Aorta (tissue), 5 donors: ENCODE measurements around the gene CSF1. TPM values are rescaled to one million over a fixed set of nuclear protein-coding genes. Genes with fewer than 3 reads are reported as not detected.

Experiments used
- ATAC-seq: fragments of 200-7000 bp; cut with Tn5 transposase; one replicate; pipeline ENCODE4 v1.9.1; 2022; ENCODE audit warnings: moderate library complexity; ENCODE audit not compliant: low FRiP score
- DNase-seq, 2 donors: peaks; one replicate each; pipeline ENCODE4 v3.0.0-alpha.2; 2020
- H3K27ac ChIP-seq, 2 donors: one replicate each; pipeline ENCODE4 v1.5.1; 2013; ENCODE audit warnings: low read length in 2 of 2, mild to moderate bottlenecking in 2 of 2, moderate library complexity in 2 of 2, control low read depth in 1 of 2, inconsistent platforms in 1 of 2, low read depth in 1 of 2
- H3K27me3 ChIP-seq, 2 donors: one replicate each; pipeline ENCODE4 v1.6.1; 2013; ENCODE audit warnings: control low read depth in 1 of 2, low read length in 1 of 2, mild to moderate bottlenecking in 1 of 2, moderate library complexity in 1 of 2; ENCODE audit not compliant: insufficient read depth in 2 of 2, control insufficient read depth in 1 of 2
- H3K36me3 ChIP-seq, 2 donors: one replicate each; pipeline ENCODE4 v1.6.1; 2013; ENCODE audit warnings: control low read depth in 1 of 2, low read length in 1 of 2, mild to moderate bottlenecking in 1 of 2; ENCODE audit not compliant: insufficient read depth in 2 of 2, control insufficient read depth in 1 of 2
- H3K4me1 ChIP-seq, 2 donors: one replicate each; pipeline ENCODE4 v1.6.1; 2013; ENCODE audit warnings: low read length in 2 of 2, control low read depth in 1 of 2, mild to moderate bottlenecking in 1 of 2, moderate library complexity in 1 of 2; ENCODE audit not compliant: insufficient read depth in 2 of 2, control insufficient read depth in 1 of 2
- H3K4me3 ChIP-seq, 2 donors: one replicate each; pipeline ENCODE4 v1.5.1; 2013; ENCODE audit warnings: low read length in 2 of 2, control low read depth in 1 of 2, mild to moderate bottlenecking in 1 of 2
- H3K9me3 ChIP-seq: one replicate; pipeline ENCODE4 v1.6.1; 2013; ENCODE audit warnings: mild to moderate bottlenecking, low read length; ENCODE audit not compliant: control insufficient read depth
- WGBS, 2 donors: extraction: QIAGEN DNeasy Blood & Tissue Kit; methylation state at CpG; one replicate each; pipeline ENCODE4 v1.1.7; 2013; 5-methylcytosine and 5-hydroxymethylcytosine counted together
- intact Hi-C, 2 donors: fragments of 100-400 bp; cut with DNase I; formaldehyde crosslinking; loops; one replicate each; pipeline versions ENCODE4 v1.14.2 to v1.15.0; 2022
- polyA plus RNA-seq, 2 donors: library from polyadenylated mRNA; stranded (reverse); fragments of 200-250 nt; gene quantifications; one replicate each; pipeline ENCODE4 v1.2.3, GENCODE V29; 2013
- total RNA-seq, 2 donors: library from RNA; stranded (reverse); fragmentation: NEBNext Ultra II Directional; extraction: Animal tissue kit (Norgen Biotek cat#: 25700); gene quantifications; one replicate each; pipeline ENCODE4 v1.2.1, GENCODE V29; 2021
- donor health status: healthy with polysubstance abuse.
- donor health status: Bipolar disorder and iron deficiency.
- donor health status: DM: no; HTN: no; CAD: no.
- donor health status: DM: no; HTN: no; CAD: no.
- donor health status: DM: yes; HTN: yes; CAD: no.

The CSF1 gene
- total and polyA plus RNA-seq, 4 donors, result 5.0 to 69.1 (median 49.1) TPM

- Histone ChIP-seq H3K9me3 (no peaks in the 10 kb centered on the region), H3K36me3 (peaks cover 0 to 9% of the 10 kb centered on the region in 2 donors), H3K4me3 (no peak overlapping the region), H3K4me1 (no peaks in the 10 kb centered on the region), H3K27me3 (no peaks in the 10 kb centered on the region), H3K27ac (peak overlapping the region in 1 of 2 donors; percentile 11)
- DNase-seq (no peak), ATAC-seq (no peak)
- intact Hi-C loops, result no loop called here
- 80 to 96% methylated on average over 6 to 7 of the region's 7 CpGs for WGBS, 2 donors
These were observed 16.7 kb downstream of the CSF1 start for GRCh38 chr1:109927356-109927755.

GRCh38 chr1:109927911-109928321 lies 17.3 kb downstream of the CSF1 start:
- Histone ChIP-seq H3K4me3 (no peak overlapping the region), H3K4me1 (no peaks in the 10 kb centered on the region), H3K27me3 (no peaks in the 10 kb centered on the region), H3K36me3 (peaks cover 0 to 9% of the 10 kb centered on the region in 2 donors), H3K27ac (peak overlapping the region in 1 of 2 donors; percentile 43), H3K9me3 (no peaks in the 10 kb centered on the region)
- intact Hi-C loops, result no loop called here
- peak; percentile 49 for ATAC-seq
- peak; percentile 87 to 89 for DNase-seq
- WGBS, 2 donors, result 28 to 32% methylated on average over 6 of the region's 6 CpGs

GRCh38 chr1:109928591-109929111 lies 18.0 kb downstream of the CSF1 start:
- H3K9me3 ChIP-seq, result no peaks in the 10 kb centered on the region
- H3K36me3 ChIP-seq, result peaks cover 0 to 9% of the 10 kb centered on the region in 2 donors
- DNase-seq (peak; percentile 73 to 82), ATAC-seq (peak; percentile 1)
- WGBS, 2 donors, result 20 to 26% methylated on average over 8 of the region's 8 CpGs
- H3K4me1 ChIP-seq, result no peaks in the 10 kb centered on the region
- H3K4me3 ChIP-seq, result no peak overlapping the region
- intact Hi-C loops, result no loop called here
- peak overlapping the region in 1 of 2 donors; percentile 43 for H3K27ac ChIP-seq
- H3K27me3 ChIP-seq, result no peaks in the 10 kb centered on the region

- H3K36me3 ChIP-seq, result peaks cover 0 to 5% of the 10 kb centered on the region in 2 donors
- 92 to 93% methylated on average over 10 to 11 of the region's 11 CpGs for WGBS, 2 donors
- no peaks in the 10 kb centered on the region for H3K4me1 ChIP-seq
- H3K9me3 ChIP-seq, result no peaks in the 10 kb centered on the region
- no peaks in the 10 kb centered on the region for H3K27me3 ChIP-seq
- no peak for DNase-seq
- no peak for ATAC-seq
- intact Hi-C loops, result no loop called here
- no peak overlapping the region for H3K27ac ChIP-seq
- no peak overlapping the region for H3K4me3 ChIP-seq
These were observed 18.5 kb downstream of the CSF1 start for GRCh38 chr1:109929170-109929569.

- no peak for ATAC-seq
- 84 to 88% methylated on average over 11 of the region's 11 CpGs for WGBS, 2 donors
- intact Hi-C loops, result no loop called here
These were observed 19.1 kb downstream of the CSF1 start for GRCh38 chr1:109929588-109930251.

GRCh38 chr1:109930252-109930993 lies 19.8 kb downstream of the CSF1 start:
- intact Hi-C loops, result no loop called here
- Histone ChIP-seq H3K27me3 (no peaks in the 10 kb centered on the region), H3K4me3 (no peak overlapping the region), H3K9me3 (no peaks in the 10 kb centered on the region), H3K27ac (peak overlapping the region in 1 of 2 donors; percentile 0), H3K36me3 (peaks cover 0 to 3% of the 10 kb centered on the region in 2 donors), H3K4me1 (no peaks in the 10 kb centered on the region)
- DNase-seq (no peak), ATAC-seq (no peak)
- WGBS, 2 donors, result 84 to 85% methylated on average over 8 to 9 of the region's 9 CpGs

More at GRCh38 chr1:109929588-109930251, 19.1 kb downstream of the CSF1 start:
- Histone ChIP-seq H3K4me3 (no peak overlapping the region), H3K36me3 (peaks cover 0 to 3% of the 10 kb centered on the region in 2 donors), H3K27ac (no peak overlapping the region), H3K27me3 (no peaks in the 10 kb centered on the region), H3K9me3 (no peaks in the 10 kb centered on the region), H3K4me1 (no peaks in the 10 kb centered on the region)
- DNase-seq, result no peak

- Histone ChIP-seq H3K9me3 (no peaks in the 10 kb centered on the region), H3K4me3 (no peak overlapping the region), H3K27me3 (no peaks in the 10 kb centered on the region), H3K36me3 (peaks cover 0 to 3% of the 10 kb centered on the region in 2 donors), H3K4me1 (no peaks in the 10 kb centered on the region), H3K27ac (peak overlapping the region in 1 of 2 donors; percentile 13)
- ATAC-seq, result peak; percentile 65
- peak; percentile 94 to 95 for DNase-seq
- intact Hi-C loops, result no loop called here
- WGBS, 2 donors, result 27 to 29% methylated on average over 10 of the region's 10 CpGs
These were observed 20.6 kb downstream of the CSF1 start for GRCh38 chr1:109931189-109931731.

GRCh38 chr1:109931911-109932636 lies 21.4 kb downstream of the CSF1 start:
- intact Hi-C loops, result no loop called here
- no peak overlapping the region for H3K27ac ChIP-seq
- H3K4me3 ChIP-seq, result no peak overlapping the region
- ATAC-seq (no peak), DNase-seq (no peak)
- H3K4me1 ChIP-seq, result no peaks in the 10 kb centered on the region
- no peaks in the 10 kb centered on the region for H3K27me3 ChIP-seq
- 97% methylated on average over 3 of the region's 3 CpGs for WGBS, 2 donors
- no peaks in the 10 kb centered on the region for H3K9me3 ChIP-seq
- peaks cover 0 to 3% of the 10 kb centered on the region in 2 donors for H3K36me3 ChIP-seq
